ENCODE measurements around the gene LAMA2. TPM values are rescaled to one million over a fixed set of nuclear protein-coding genes. Genes with fewer than 3 reads are reported as not detected.
A peak's percentile ranks its signal among the peaks of the same experiment; 100 is the strongest.

The LAMA2 gene
- total RNA-seq, 2 donors from 2014 or later = 120 to 125 TPM

DNA sequence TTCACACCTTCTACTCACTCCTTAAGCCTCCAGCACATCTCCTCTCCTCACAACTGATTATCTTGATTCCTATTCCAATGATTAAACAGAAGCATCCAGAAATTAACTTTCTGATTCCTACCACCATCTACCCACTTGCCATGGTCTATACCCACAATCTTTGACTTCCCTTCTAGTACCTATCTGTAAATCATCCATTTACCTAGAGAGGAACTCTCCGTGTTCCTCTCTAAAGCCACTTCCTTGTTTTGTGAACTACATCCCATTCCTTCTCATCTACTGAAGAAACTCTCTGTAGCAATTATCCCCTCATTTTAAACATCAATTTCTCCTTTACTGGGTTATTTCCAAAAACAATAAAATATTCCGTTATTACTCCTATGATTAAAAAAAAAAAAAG lies 659.8 kb downstream of the LAMA2 start:
- DNase-seq = no peak
- ATAC-seq = no peak
- intact Hi-C loops (cut with DNase I) = no loop called here

DNA sequence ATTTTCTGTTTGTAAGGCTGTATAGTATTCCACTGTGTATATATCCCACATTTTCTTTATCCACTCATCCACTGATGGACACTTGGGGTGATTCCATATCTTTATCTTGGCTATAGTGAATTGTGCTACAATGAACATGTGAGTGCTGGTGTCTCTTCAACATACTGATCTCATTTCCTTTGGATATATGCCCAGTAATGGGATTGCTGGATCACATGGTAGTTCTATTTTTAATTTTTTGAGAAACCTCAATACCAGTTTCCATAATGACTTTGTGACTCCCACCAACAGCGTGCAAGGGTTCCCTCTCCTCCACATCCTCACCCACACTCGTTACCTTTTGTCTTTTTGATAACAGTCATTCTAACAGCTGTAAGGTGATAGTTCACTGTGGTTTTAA lies 661.0 kb downstream of the LAMA2 start:
- DNase-seq = no peak
- intact Hi-C loops (cut with DNase I) = no loop called here
- ATAC-seq = no peak

DNA sequence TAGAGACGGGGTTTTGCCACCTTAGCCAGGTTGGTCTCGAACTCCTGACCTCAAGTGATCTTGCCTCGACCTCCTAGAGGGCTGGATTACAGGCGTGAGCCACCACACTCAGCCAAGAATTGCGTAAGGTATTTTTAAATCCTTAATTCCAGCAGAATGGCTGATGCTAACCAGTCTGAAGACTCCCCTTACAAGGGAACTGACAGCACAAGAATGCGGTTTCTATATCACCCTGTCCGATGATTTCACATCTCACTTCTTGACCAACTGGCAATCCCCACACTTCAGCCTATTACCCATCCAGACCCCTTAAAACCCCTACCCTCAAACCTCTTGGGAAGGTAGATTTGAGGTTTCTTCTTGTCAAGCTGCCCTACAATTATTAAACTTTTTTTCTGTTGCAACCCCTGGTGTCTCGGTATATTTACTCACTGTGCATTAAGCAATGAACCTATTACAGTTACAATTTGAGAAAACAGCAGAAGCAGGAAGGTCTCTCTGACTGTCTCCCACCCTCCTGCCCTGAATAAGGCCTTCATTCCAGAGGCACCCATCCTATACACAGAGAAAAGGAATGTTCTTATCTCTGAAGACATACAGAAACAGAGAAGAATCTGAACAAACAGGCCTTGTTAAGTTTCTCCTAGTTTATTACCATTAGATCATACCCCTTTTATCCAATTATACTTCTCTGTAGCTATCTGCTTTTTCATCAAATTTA lies 662.1 kb downstream of the LAMA2 start:
- ATAC-seq = no peak
- no peak for DNase-seq
- intact Hi-C loops (cut with DNase I) = no loop called here

DNA sequence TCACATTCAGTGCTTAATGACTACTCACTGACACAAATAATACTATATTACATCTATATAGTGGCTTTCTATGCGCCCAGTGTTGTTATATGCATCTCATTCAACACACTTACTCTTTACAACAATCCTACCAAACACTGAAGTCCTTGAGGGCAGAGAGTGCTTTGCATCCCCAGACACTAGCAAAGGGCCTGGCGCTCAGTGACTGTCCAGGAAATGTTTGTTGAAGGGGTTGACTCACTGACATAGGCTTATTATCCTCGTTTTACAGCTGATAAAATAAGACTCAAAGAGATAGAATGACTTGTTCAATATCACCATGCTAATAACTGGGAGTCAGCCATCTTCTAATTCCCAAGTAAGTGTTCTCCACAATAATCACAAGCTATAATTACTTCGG lies 663.8 kb downstream of the LAMA2 start:
- no peak for ATAC-seq
- no peak for DNase-seq
- intact Hi-C loops (cut with DNase I) = no loop called here

DNA sequence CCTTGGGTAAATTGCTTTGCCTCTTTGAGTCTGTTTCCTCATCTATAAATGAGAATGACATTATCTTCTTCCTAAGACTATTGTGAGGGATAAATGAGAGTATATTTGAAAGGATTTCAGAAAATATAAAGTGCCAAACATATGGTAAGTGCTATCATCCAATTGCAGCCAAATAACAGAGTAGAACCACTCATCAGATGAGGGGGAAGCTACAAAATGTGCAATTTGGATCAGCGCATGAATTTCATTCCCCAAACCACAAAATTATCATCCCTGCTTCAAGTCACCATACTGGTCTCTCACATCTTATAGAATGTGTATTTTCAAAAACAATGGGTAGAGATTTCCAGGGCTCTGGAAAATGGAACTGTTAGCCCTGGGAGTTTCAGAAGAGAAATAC lies 668.5 kb downstream of the LAMA2 start:
- intact Hi-C loops (cut with DNase I) = no loop called here
- no peak for ATAC-seq
- DNase-seq = no peak

DNA sequence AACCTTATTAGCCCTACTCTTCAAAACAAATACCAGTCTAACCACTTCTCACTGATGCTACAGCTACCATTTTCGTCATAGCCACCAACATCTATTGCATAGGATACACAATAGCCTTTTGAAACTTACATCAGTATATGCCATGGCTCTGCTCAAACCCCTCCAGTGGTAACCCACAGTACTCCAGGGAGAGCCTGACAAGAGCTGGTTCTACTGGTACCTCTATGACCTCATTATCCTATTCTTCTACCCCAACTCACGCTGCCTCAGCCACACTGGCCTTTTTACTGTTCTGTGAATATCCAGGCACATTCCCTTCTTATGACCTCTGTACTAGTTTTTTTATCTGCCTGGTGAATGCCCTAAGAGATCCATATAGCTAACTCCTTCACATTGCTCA lies 669.5 kb downstream of the LAMA2 start:
- intact Hi-C loops (cut with DNase I) = no loop called here
- ATAC-seq = no peak
- DNase-seq = no peak

DNA sequence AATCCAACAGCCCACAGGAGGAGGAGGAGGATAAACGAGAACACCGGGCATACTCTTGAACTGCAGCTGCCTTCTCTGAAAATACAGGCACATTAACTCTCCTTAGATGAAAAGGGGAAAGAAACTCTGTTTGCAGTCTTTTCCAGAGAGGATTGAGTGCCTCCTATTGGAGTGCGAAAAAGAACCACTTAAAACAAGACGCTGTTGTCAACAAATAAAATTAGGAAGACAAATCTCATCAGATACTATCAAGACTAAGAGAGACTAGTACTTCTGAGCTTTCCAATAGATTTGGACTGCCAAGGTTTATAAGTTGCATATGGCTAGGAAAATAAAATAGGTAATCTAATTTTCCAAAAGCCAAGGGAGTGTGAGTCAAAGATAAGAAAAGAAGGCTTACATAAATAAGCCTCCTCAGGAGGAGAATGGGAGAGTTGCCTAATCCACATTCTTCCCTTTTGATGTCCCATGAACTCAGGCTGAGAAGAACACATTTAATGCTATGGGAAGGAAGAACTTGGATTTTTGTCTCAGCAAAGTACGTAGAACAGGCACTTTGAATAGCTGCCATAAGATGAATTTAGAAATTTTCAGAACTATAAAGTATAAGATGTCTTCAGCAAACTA lies 672.4 kb downstream of the LAMA2 start:
- intact Hi-C loops (cut with DNase I) = no loop called here
- no peak for DNase-seq
- ATAC-seq = peak in 1 of 2 donors; percentile 52

DNA sequence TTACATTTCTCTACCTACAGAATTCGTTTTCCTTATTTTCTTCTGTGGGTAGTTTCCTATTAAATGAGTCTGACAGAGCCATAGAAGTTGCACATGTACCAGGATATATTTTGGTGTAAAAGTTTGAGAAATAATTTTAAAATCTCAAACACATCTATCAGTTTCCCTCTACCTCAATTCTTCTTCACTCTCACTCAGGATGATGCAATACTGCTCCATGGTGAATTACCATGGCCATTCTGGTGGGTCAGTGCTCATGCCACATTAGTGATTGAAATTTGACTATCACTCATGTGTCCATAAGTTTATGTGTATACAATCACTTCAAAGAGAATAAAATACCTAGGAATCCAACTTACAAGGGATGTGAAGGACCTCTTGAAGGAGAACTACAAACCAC lies 675.3 kb downstream of the LAMA2 start:
- DNase-seq = no peak
- no peak for ATAC-seq
- intact Hi-C loops (cut with DNase I) = no loop called here

DNA sequence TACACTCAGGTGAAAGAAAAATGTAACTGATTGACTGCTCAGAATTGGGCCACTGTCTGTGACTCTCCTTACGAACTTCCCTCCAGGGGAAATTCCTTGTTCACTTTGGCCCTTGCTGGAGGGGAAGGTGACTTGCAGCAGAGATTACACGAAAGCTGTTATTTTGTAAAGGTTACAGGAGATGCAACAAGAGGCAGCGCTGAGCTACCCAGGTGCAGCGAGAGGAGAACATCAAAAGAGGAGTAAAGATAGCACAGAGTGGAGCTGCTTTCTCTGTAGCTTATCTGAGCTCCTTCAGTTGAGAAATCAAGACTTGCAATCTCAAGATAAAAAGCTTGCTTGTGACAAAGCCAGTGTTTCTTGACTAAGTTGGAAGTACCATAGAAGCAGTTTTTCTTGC lies 682.4 kb downstream of the LAMA2 start:
- intact Hi-C loops (cut with DNase I) = loop anchor here in 1 of 2 donors (5.0 kb wide), 1 partner anchor 63 kb away; no protein-coding TSS in a partner anchor
- no peak for DNase-seq
- no peak for ATAC-seq

DNA sequence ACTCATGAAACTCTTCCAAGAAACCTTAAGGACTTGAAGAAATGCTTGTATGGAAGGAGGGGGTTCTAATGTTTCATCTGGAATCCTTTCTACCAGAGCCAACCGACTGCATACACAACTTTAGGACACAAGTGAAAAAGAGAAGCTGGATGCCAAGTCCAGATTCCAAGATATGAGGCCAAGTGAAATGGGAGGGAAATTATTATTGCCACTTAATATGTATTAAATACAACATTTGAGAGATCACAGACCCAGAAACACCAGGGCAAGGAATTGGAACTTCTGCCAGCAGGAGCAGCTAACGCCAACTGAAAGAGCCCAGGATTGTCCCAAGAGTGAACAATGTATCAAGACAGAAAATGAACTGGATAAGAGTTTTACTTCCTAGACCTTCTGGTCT lies 682.9 kb downstream of the LAMA2 start:
- no peak for ATAC-seq
- intact Hi-C loops (cut with DNase I) = loop anchor here in 1 of 2 donors (5.0 kb wide), 1 partner anchor 64 kb away; no protein-coding TSS in a partner anchor
- DNase-seq = no peak
